DND-41 (cell line): ENCODE results near the gene CASS4.

Experiments
- ATAC-seq: fragments of 200-7000 bp; cut with Tn5 transposase; 3 replicates; pipeline ENCODE4 v1.9.1; 2021; ENCODE audit warnings: low read depth; ENCODE audit not compliant: insufficient read depth
- DNase-seq: peaks from one replicate; pipeline ENCODE4 v3.0.0-alpha.2; 2020
- H2AFZ ChIP-seq: 2 replicates; pipeline ENCODE4 v1.6.0; 2012; ENCODE audit warnings: low read depth, low read length
- H3K27ac ChIP-seq: 2 replicates; pipeline ENCODE4 v1.5.1; 2012; ENCODE audit warnings: low read length, inconsistent platforms
- H3K27me3 ChIP-seq: fragments of 200-600 bp; sonication (generic); 2 replicates; pipeline ENCODE4 v1.6.0; 2012; ENCODE audit warnings: low read length, mild to moderate bottlenecking, inconsistent platforms; ENCODE audit not compliant: insufficient read depth, poor library complexity
- H3K36me3 ChIP-seq: 2 replicates; pipeline ENCODE4 v1.5.1; 2012; ENCODE audit warnings: low read length, inconsistent platforms; ENCODE audit not compliant: insufficient read depth
- H3K4me1 ChIP-seq: 2 replicates; pipeline ENCODE4 v1.5.1; 2012; ENCODE audit warnings: mild to moderate bottlenecking, low read length; ENCODE audit not compliant: insufficient read depth
- H3K4me2 ChIP-seq: 2 replicates; pipeline ENCODE4 v1.6.0; 2012; ENCODE audit warnings: mild to moderate bottlenecking, moderate library complexity, low read length, inconsistent platforms; ENCODE audit not compliant: insufficient read depth
- H3K4me3 ChIP-seq, 2 experiments: fragments of 200-600 bp in 1 of 2; shearing (Covaris generic) in 1 of 2; 2 replicates each; pipeline ENCODE4 v1.5.1; 2012 to 2016; ENCODE audit warnings: inconsistent platforms in 2 of 2, low read length in 2 of 2, mild to moderate bottlenecking in 2 of 2, low read depth in 1 of 2, moderate library complexity in 1 of 2
- H3K79me2 ChIP-seq: 2 replicates; pipeline ENCODE4 v1.6.0; 2012; ENCODE audit warnings: low read length, inconsistent platforms; ENCODE audit not compliant: insufficient read depth
- H3K9ac ChIP-seq: 2 replicates; pipeline ENCODE4 v1.6.0; 2012; ENCODE audit warnings: low read depth, mild to moderate bottlenecking, inconsistent platforms, low read length, moderate library complexity
- H3K9me3 ChIP-seq: 2 replicates; pipeline ENCODE4 v1.5.1; 2012; ENCODE audit warnings: low read length, moderate library complexity, mild to moderate bottlenecking, inconsistent platforms; ENCODE audit not compliant: insufficient read depth, severe bottlenecking
- H4K20me1 ChIP-seq: 2 replicates; pipeline ENCODE4 v1.6.0; 2012; ENCODE audit warnings: low read length; ENCODE audit not compliant: insufficient read depth
- CTCF ChIP-seq: IDR thresholded peaks from 2 replicates; pipeline ENCODE4 v1.5.1; 2012; ENCODE audit warnings: borderline replicate concordance, low read length, moderate library complexity, mild to moderate bottlenecking; ENCODE audit not compliant: poor library complexity, severe bottlenecking; ENCODE audit errors: extremely low read depth
- EZH2 ChIP-seq: IDR thresholded peaks from 3 replicates; pipeline ENCODE4 v1.6.1; 2012; ENCODE audit warnings: borderline replicate concordance, low read depth, mild to moderate bottlenecking, moderate library complexity, low read length, inconsistent platforms; ENCODE audit not compliant: severe bottlenecking

Gene CASS4

GRCh38 chr20:56427797-56428196 lies 15.7 kb downstream of the CASS4 start:
- Histone ChIP-seq H3K9ac (no peak overlapping the region), H3K4me3 (no peak overlapping the region), H3K27ac (no peak overlapping the region), H4K20me1 (no peaks in the 10 kb centered on the region), H3K79me2 (no peaks in the 10 kb centered on the region), H3K4me2 (no peak overlapping the region), H3K36me3 (no peaks in the 10 kb centered on the region), H3K9me3 (no peaks in the 10 kb centered on the region), H2AFZ (no peak overlapping the region), H3K27me3 (no peaks in the 10 kb centered on the region), H3K4me1 (peaks cover 7% of the 10 kb centered on the region)
- no peak for TF ChIP-seq EZH2
- TF ChIP-seq CTCF = no peak
- ATAC-seq (no peak), DNase-seq (no peak)

GRCh38 chr20:56428410-56428809 lies 16.4 kb downstream of the CASS4 start:
- H3K4me1 ChIP-seq = peaks cover 7% of the 10 kb centered on the region
- no peaks in the 10 kb centered on the region for H3K36me3 ChIP-seq
- no peak overlapping the region for H3K27ac ChIP-seq
- no peak overlapping the region for H2AFZ ChIP-seq
- no peak overlapping the region for H3K9ac ChIP-seq
- no peaks in the 10 kb centered on the region for H3K9me3 ChIP-seq
- TF ChIP-seq EZH2 = no peak
- no peak for TF ChIP-seq CTCF
- ATAC-seq = no peak
- no peak overlapping the region for H3K4me3 ChIP-seq
- H3K4me2 ChIP-seq = no peak overlapping the region
- H3K27me3 ChIP-seq = no peaks in the 10 kb centered on the region
- no peaks in the 10 kb centered on the region for H3K79me2 ChIP-seq
- no peak for DNase-seq
- H4K20me1 ChIP-seq = no peaks in the 10 kb centered on the region

GRCh38 chr20:56428881-56429280 lies 16.8 kb downstream of the CASS4 start:
- Histone ChIP-seq H3K27me3 (no peaks in the 10 kb centered on the region), H4K20me1 (no peaks in the 10 kb centered on the region), H3K27ac (no peak overlapping the region), H3K9me3 (no peaks in the 10 kb centered on the region), H3K36me3 (no peaks in the 10 kb centered on the region), H3K4me1 (peaks cover 7% of the 10 kb centered on the region), H3K4me2 (no peak overlapping the region), H3K4me3 (no peak overlapping the region), H2AFZ (peak overlapping the region; percentile 28; the same call in 1 of the 2 replicates), H3K79me2 (no peaks in the 10 kb centered on the region), H3K9ac (no peak overlapping the region)
- DNase-seq = no peak
- TF ChIP-seq CTCF (no peak), EZH2 (no peak)
- no peak for ATAC-seq

- TF ChIP-seq EZH2 (no peak), CTCF (no peak)
- no peak overlapping the region for H3K4me2 ChIP-seq
- no peaks in the 10 kb centered on the region for H3K9me3 ChIP-seq
- no peaks in the 10 kb centered on the region for H3K27me3 ChIP-seq
- no peaks in the 10 kb centered on the region for H3K79me2 ChIP-seq
- H3K4me3 ChIP-seq = no peak overlapping the region
- no peak overlapping the region for H3K9ac ChIP-seq
- peak overlapping the region; percentile 62 for H2AFZ ChIP-seq
- no peak for ATAC-seq
- H3K36me3 ChIP-seq = no peaks in the 10 kb centered on the region
- H3K4me1 ChIP-seq = peaks cover 7% of the 10 kb centered on the region
- no peak for DNase-seq
- H3K27ac ChIP-seq = no peak overlapping the region
- no peaks in the 10 kb centered on the region for H4K20me1 ChIP-seq
Measured at GRCh38 chr20:56429502-56429901, 17.4 kb downstream of the CASS4 start.
